Neural progenitor cell (in vitro differentiated cells): ENCODE measurements around the gene PRAMEF25. TPM values are rescaled to one million over a fixed set of nuclear protein-coding genes. Genes with fewer than 3 reads are reported as not detected.
"Not testable (repeated sequence)": the region's sequence is repeated elsewhere in the genome, so short reads cannot be mapped to it uniquely, and the experiment has no call there.

Source experiments
- DNase-seq: peaks from one replicate; pipeline ENCODE4 v3.0.0-alpha.2; 2016; ENCODE audit warnings: low spot score
- H2AFZ ChIP-seq: fragments of 200-600 bp; sonication (generic); replicated peaks from 2 replicates; pipeline ENCODE4 v1.6.1; 2016; ENCODE audit warnings: antibody characterized with exemption
- H3F3A ChIP-seq: fragments of 200-600 bp; sonication (generic); 2 replicates; pipeline ENCODE4 v1.6.1; 2016; ENCODE audit warnings: antibody characterized with exemption, low read depth
- H3K27ac ChIP-seq: fragments of 200-600 bp; sonication (generic); 2 replicates; pipeline ENCODE4 v1.5.1; 2016; ENCODE audit warnings: mild to moderate bottlenecking
- H3K27me3 ChIP-seq: fragments of 200-600 bp; sonication (generic); 2 replicates; pipeline ENCODE4 v1.6.1; 2016; ENCODE audit warnings: mild to moderate bottlenecking, moderate library complexity
- H3K36me3 ChIP-seq: fragments of 200-600 bp; sonication (generic); 2 replicates; pipeline ENCODE4 v1.5.1; 2016
- H3K4me1 ChIP-seq: fragments of 200-600 bp; sonication (generic); 2 replicates; pipeline ENCODE4 v1.6.1; 2016; ENCODE audit warnings: mixed run types
- H3K4me2 ChIP-seq: fragments of 200-600 bp; sonication (generic); 2 replicates; pipeline ENCODE4 v1.6.1; 2016
- H3K4me3 ChIP-seq: fragments of 200-600 bp; sonication (generic); 2 replicates; pipeline ENCODE4 v1.5.1; 2016
- H3K79me2 ChIP-seq: fragments of 200-600 bp; sonication (generic); 2 replicates; pipeline ENCODE4 v1.6.1; 2016; ENCODE audit warnings: low read depth
- H3K9ac ChIP-seq: fragments of 200-600 bp; sonication (generic); 2 replicates; pipeline ENCODE4 v1.6.1; 2016
- H3K9me3 ChIP-seq: fragments of 200-600 bp; sonication (generic); 2 replicates; pipeline ENCODE4 v1.5.1; 2016; ENCODE audit warnings: low read depth
- H4K20me1 ChIP-seq: fragments of 200-600 bp; sonication (generic); 2 replicates; pipeline ENCODE4 v1.6.1; 2016; ENCODE audit warnings: low read depth
- H3K27ac Mint-ChIP-seq: 3 replicates; pipeline ENCODE4 v1.8.0; 2021; ENCODE audit warnings: mixed read lengths
- H3K27me3 Mint-ChIP-seq: 2 replicates; pipeline ENCODE4 v1.8.0; 2022; ENCODE audit warnings: low read depth, mild to moderate bottlenecking, inconsistent platforms, moderate library complexity, mixed read lengths; ENCODE audit not compliant: insufficient read depth
- H3K36me3 Mint-ChIP-seq: 3 replicates; pipeline ENCODE4 v1.8.0; 2021; ENCODE audit warnings: mixed read lengths
- H3K4me1 Mint-ChIP-seq: 3 replicates; pipeline ENCODE4 v1.8.0; 2021; ENCODE audit warnings: mixed read lengths
- H3K4me3 Mint-ChIP-seq: 3 replicates; pipeline ENCODE4 v1.8.0; 2021; ENCODE audit warnings: mild to moderate bottlenecking, moderate library complexity, mixed read lengths
- H3K9me3 Mint-ChIP-seq: 3 replicates; pipeline ENCODE4 v1.8.0; 2020; ENCODE audit warnings: mixed read lengths
- total RNA-seq: library from RNA; depleted of rRNA; stranded (reverse); fragments of >200 nt; gene quantifications from 2 replicates; pipeline ENCODE4 v1.2.3, GENCODE V29; 2015; ENCODE audit warnings: low replicate concordance

The PRAMEF25 gene
- not detected in 2 replicates for total RNA-seq

GRCh38 chr1:13070474-13070873 is at the start of gene PRAMEF25:
PRAMEF25 (plus strand) TSS chr1:13070774; CDS start chr1:13073694, 2,920 bp downstream.
- H3K79me2 ChIP-seq, H4K20me1 ChIP-seq, H3K9ac ChIP-seq, H3K36me3 ChIP-seq, DNase-seq, H3K36me3 Mint-ChIP-seq, H2AFZ ChIP-seq, H3K4me3 ChIP-seq, H3K9me3 ChIP-seq, H3K4me2 ChIP-seq, H3K4me1 ChIP-seq, H3K9me3 Mint-ChIP-seq, H3K4me1 Mint-ChIP-seq, H3K27ac ChIP-seq, H3K27ac Mint-ChIP-seq, H3K27me3 Mint-ChIP-seq, H3F3A ChIP-seq, H3K27me3 ChIP-seq, H3K4me3 Mint-ChIP-seq: not testable (repeated sequence)

GRCh38 chr1:13056475-13056874 is 14.1 kb upstream of the PRAMEF25 start, which contains the start of gene PRAMEF27:
PRAMEF27 (minus strand) TSS chr1:13056575; CDS start chr1:13053659, 2,916 bp downstream.
- H3K9me3 ChIP-seq, DNase-seq, H3K27me3 ChIP-seq, H3K79me2 ChIP-seq, H3K9ac ChIP-seq, H3K27ac ChIP-seq, H3K4me1 ChIP-seq, H3K4me1 Mint-ChIP-seq, H2AFZ ChIP-seq, H3K4me3 Mint-ChIP-seq, H3K9me3 Mint-ChIP-seq, H3K27me3 Mint-ChIP-seq, H3K27ac Mint-ChIP-seq, H3K4me2 ChIP-seq, H3K4me3 ChIP-seq, H3K36me3 Mint-ChIP-seq, H3F3A ChIP-seq, H3K36me3 ChIP-seq, H4K20me1 ChIP-seq: not testable (repeated sequence)

GRCh38 chr1:13116754-13117153 is 46.2 kb downstream of the PRAMEF25 start, which contains the start of gene HNRNPCL2:
HNRNPCL2 (minus strand) TSS chr1:13116854; CDS start chr1:13116400, 454 bp downstream.
- H3K4me3 ChIP-seq, H3K36me3 ChIP-seq, H3K4me2 ChIP-seq, H3K9me3 Mint-ChIP-seq, H3K36me3 Mint-ChIP-seq, H3K27me3 Mint-ChIP-seq, DNase-seq, H3K27me3 ChIP-seq, H3K79me2 ChIP-seq, H3F3A ChIP-seq, H4K20me1 ChIP-seq, H3K27ac ChIP-seq, H3K4me3 Mint-ChIP-seq, H3K4me1 ChIP-seq, H3K4me1 Mint-ChIP-seq, H2AFZ ChIP-seq, H3K9ac ChIP-seq, H3K27ac Mint-ChIP-seq: not testable (repeated sequence)
- H3K9me3 ChIP-seq: peaks cover 14% of the 10 kb centered on the region

Other genes with a start within 250 kb of the PRAMEF25 start
- gene PRAMEF11, start 239.4 kb upstream of the PRAMEF25 start, total RNA-seq: not detected in 2 replicates
- gene HNRNPCL1, start 222.1 kb upstream of the PRAMEF25 start, total RNA-seq: not detected in 2 replicates
- gene PRAMEF2, start 213.7 kb upstream of the PRAMEF25 start, total RNA-seq: not detected in 2 replicates
- not detected in 2 replicates for gene PRAMEF4, start 184.6 kb upstream of the PRAMEF25 start, total RNA-seq
- not detected in 2 replicates for gene PRAMEF10, start 172.5 kb upstream of the PRAMEF25 start, total RNA-seq
- not detected in 2 replicates for gene PRAMEF7, start 154.2 kb upstream of the PRAMEF25 start, total RNA-seq
- not detected in 2 replicates for gene PRAMEF6, start 123.2 kb upstream of the PRAMEF25 start, total RNA-seq
- gene PRAMEF27, start 14.2 kb upstream of the PRAMEF25 start, total RNA-seq: not detected in 2 replicates
- gene HNRNPCL3, start 10.0 kb upstream of the PRAMEF25 start, total RNA-seq: not detected in 2 replicates
- gene HNRNPCL2, start 46.1 kb downstream of the PRAMEF25 start, total RNA-seq: not detected in 2 replicates
- gene PRAMEF26, start 85.2 kb downstream of the PRAMEF25 start, total RNA-seq: not detected in 2 replicates
- not detected in 2 replicates for gene HNRNPCL4, start 94.9 kb downstream of the PRAMEF25 start, total RNA-seq
- gene PRAMEF9, start 101.1 kb downstream of the PRAMEF25 start, total RNA-seq: not detected in 2 replicates
- not detected in 2 replicates for gene PRAMEF13, start 130.6 kb downstream of the PRAMEF25 start, total RNA-seq
- not detected in 2 replicates for gene PRAMEF18, start 155.4 kb downstream of the PRAMEF25 start, total RNA-seq
- gene PRAMEF5, start 183.4 kb downstream of the PRAMEF25 start, total RNA-seq: not detected in 2 replicates
- gene PRAMEF8, start 214.4 kb downstream of the PRAMEF25 start, total RNA-seq: not detected in 2 replicates
- not detected in 2 replicates for gene PRAMEF33, start 232.8 kb downstream of the PRAMEF25 start, total RNA-seq
- gene PRAMEF15, start 244.8 kb downstream of the PRAMEF25 start, total RNA-seq: not detected in 2 replicates